ENCODE data around the gene NYNRIN. TPM values are rescaled to one million over a fixed set of nuclear protein-coding genes. Genes with fewer than 3 reads are reported as not detected.

The NYNRIN gene
- total and polyA plus RNA-seq, 8 donors = 2.1 to 9.0 (median 4.3) TPM

- no peak for DNase-seq
- H3K36me3 ChIP-seq = no peaks in the 10 kb centered on the region
- no peak for TF ChIP-seq CTCF (IDR thresholded peaks at IDR 0.05)
- 75 to 76% methylated on average over 11 of the region's 11 CpGs for WGBS, 2 donors
- FAIRE-seq = no peak
- no peaks in the 10 kb centered on the region for H3K27me3 ChIP-seq
- ATAC-seq = no peak
- H3K27ac ChIP-seq = no peak overlapping the region
- intact Hi-C loops (cut with DNase I) = no loop called here
- no peaks in the 10 kb centered on the region for H3K9me3 ChIP-seq
- peaks cover 0 to 5% (median 0%) of the 10 kb centered on the region in 3 donors for H3K4me1 ChIP-seq
- H3K4me3 ChIP-seq = no peak overlapping the region
These were observed 9.5 kb upstream of the NYNRIN start for GRCh38 chr14:24389226-24389848.

GRCh38 chr14:24390701-24391468 lies 7.9 kb upstream of the NYNRIN start:
- 74 to 75% methylated on average over 6 of the region's 6 CpGs for WGBS, 2 donors
- ATAC-seq = no peak
- no peak overlapping the region for H3K4me3 ChIP-seq
- intact Hi-C loops (cut with DNase I) = no loop called here
- H3K27ac ChIP-seq = no peak overlapping the region
- FAIRE-seq = no peak
- peaks cover 0 to 5% (median 0%) of the 10 kb centered on the region in 3 donors for H3K4me1 ChIP-seq
- DNase-seq = no peak
- H3K36me3 ChIP-seq = no peaks in the 10 kb centered on the region
- H3K9me3 ChIP-seq = no peaks in the 10 kb centered on the region
- no peak for TF ChIP-seq CTCF (IDR thresholded peaks at IDR 0.05)
- no peaks in the 10 kb centered on the region for H3K27me3 ChIP-seq

DNA sequence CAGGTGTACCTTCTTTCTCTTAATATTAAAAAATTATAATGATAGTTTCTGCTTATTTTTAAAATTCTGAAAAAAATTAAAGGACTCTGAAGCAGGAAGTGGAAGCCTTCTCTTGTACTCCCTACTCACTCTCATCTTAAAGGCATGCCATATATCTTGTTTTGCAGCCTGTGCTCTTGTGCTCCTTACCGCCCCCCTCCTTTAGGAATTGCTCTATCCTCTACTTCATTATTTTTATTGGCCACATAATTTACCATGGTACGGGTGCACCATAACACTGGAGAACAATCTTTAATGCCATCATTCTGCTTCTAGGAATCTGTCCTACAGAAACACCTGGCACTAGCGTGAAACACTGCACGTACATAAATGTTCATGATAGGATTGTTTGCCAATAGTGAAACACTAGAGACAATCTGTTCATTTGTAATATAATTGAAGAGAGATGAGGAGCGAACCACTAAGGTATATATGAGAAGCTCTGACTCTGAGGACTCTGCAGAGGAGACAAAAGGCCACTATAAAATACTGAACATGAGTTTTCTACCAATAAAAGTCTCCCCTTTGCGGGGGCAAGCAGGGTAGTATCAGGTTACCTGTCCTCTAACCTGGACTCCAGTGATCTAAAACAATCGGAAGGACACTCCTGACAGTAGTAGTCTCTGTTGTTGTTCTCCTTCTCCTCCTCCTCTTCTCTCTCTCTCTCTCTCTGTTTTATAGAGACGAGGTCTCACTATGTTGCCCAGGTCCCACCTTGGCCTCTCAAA lies 6.3 kb upstream of the NYNRIN start:
- 45 to 48% methylated on average over 8 of the region's 8 CpGs for WGBS, 2 donors
- FAIRE-seq = no peak

DNA sequence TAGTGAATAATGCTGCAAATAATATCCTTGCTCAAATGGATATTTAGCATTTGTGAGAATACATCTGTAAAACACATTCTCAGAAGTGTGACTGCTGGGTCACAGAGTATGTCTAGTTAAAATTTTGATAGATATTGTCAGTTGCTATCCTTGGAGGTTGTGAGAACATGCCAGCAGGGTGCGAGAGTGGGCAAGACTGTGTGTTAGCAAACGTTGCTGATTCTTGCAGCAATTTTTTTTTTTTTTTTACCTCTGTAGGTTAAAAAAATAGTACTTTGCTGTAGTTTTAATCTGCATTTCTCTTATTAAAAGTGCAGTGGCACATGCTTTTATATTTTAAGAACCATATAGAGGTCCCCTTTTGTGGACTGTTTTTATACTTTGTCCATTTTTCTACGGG lies 4.5 kb upstream of the NYNRIN start:
- ATAC-seq = no peak
- FAIRE-seq = no peak

More for the DNA sequence above, 6.3 kb upstream of the NYNRIN start:
- no peak overlapping the region for H3K4me3 ChIP-seq
- intact Hi-C loops (cut with DNase I) = no loop called here
- ATAC-seq = peak; percentile 45 to 80 (median 71)
- no peaks in the 10 kb centered on the region for H3K27me3 ChIP-seq
- peak overlapping the region in 1 of 4 donors; percentile 25 for H3K27ac ChIP-seq
- H3K9me3 ChIP-seq = no peaks in the 10 kb centered on the region
- no peak for DNase-seq
- H3K4me1 ChIP-seq = peaks cover 0 to 5% (median 0%) of the 10 kb centered on the region in 3 donors
- no peak for TF ChIP-seq CTCF (IDR thresholded peaks at IDR 0.05)
- no peaks in the 10 kb centered on the region for H3K36me3 ChIP-seq

More for the DNA sequence above, 4.5 kb upstream of the NYNRIN start:
- intact Hi-C loops (cut with DNase I) = no loop called here
- Histone ChIP-seq H3K9me3 (no peaks in the 10 kb centered on the region), H3K27ac (no peak overlapping the region), H3K36me3 (no peaks in the 10 kb centered on the region), H3K4me1 (peaks cover 0 to 5% (median 0%) of the 10 kb centered on the region in 3 donors), H3K27me3 (no peaks in the 10 kb centered on the region), H3K4me3 (no peak overlapping the region)
- no peak for TF ChIP-seq CTCF (IDR thresholded peaks at IDR 0.05)
- WGBS, 2 donors = 33 to 39% methylated on average over 3 of the region's 3 CpGs
- DNase-seq = no peak

Data from pancreas (tissue), 10 donors.